Tibial artery (tissue), 4 donors: ENCODE data around the gene PLCXD3.
A peak's percentile ranks its signal among the peaks of the same experiment; 100 is the strongest.

Experiments used
- DNase-seq, 2 donors: peaks; one replicate each; pipeline ENCODE4 v3.0.0-alpha.2; 2019
- H3K27ac ChIP-seq, 2 donors: fragments of 200-600 bp; sonication (generic) in 1 of 2; 1 replicate in 1 of 2; 2 replicates in 1 of 2; pipeline ENCODE4 v1.5.1; 2018 to 2019; ENCODE audit warnings: mild to moderate bottlenecking in 1 of 2
- H3K27me3 ChIP-seq, 2 donors: fragments of 200-600 bp; sonication (generic) in 1 of 2; one replicate each; pipeline versions ENCODE4 v1.5.1 to v1.6.0; 2016 to 2019
- H3K36me3 ChIP-seq, 3 donors: fragments of 200-600 bp; sonication (generic) in 2 of 3; one replicate each; pipeline ENCODE4 v1.5.1; 2016 to 2019; ENCODE audit warnings: mild to moderate bottlenecking in 2 of 3
- H3K4me1 ChIP-seq, 4 donors: fragments of 200-600 bp; sonication (generic) in 2 of 4; 1 replicate in 3 of 4; 2 replicates in 1 of 4; pipeline ENCODE4 v1.5.1; 2016 to 2019
- H3K4me3 ChIP-seq, 2 donors: fragments of 200-600 bp; sonication (generic) in 1 of 2; 1 replicate in 1 of 2; 2 replicates in 1 of 2; pipeline ENCODE4 v1.5.1; 2018 to 2019; ENCODE audit warnings: mild to moderate bottlenecking in 2 of 2
- H3K9me3 ChIP-seq, 3 donors: fragments of 200-600 bp; sonication (generic) in 1 of 3; one replicate each; pipeline ENCODE4 v1.5.1; 2016 to 2019
- intact Hi-C: fragments of 100-400 bp; cut with DNase I; formaldehyde crosslinking; loops from one replicate; pipeline ENCODE4 v1.15.0; 2023; ENCODE audit warnings: low total_unique reads
- TF ChIP-seq, protein P1 (sequence below), 2 experiments: fragments of 200-600 bp in 1 of 2; fragments of 450-650 bp in 1 of 2; IDR thresholded peaks; one replicate each; pipeline ENCODE4 v1.5.1; 2017 to 2019; ENCODE audit warnings: antibody characterized with exemption in 2 of 2, mild to moderate bottlenecking in 1 of 2, moderate library complexity in 1 of 2

The PLCXD3 gene

DNA sequence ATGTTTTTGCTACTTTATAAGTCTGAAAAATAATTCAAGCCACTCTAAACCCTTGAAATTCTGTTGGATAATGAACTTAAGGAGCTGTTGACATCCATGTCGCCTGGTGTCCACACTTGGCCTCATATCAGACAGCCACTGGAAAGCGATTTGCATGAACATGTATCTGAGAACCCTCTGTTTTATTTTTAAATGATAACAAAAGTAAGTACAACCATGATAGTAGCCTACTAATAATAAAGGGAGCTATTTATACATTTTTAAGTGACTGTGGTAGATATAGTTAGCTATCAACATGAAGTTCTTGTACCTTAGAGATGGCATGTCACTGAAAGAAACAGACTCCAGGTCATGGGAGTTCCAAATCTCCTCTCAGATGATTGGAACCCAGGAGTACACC lies 53.3 kb downstream of the PLCXD3 start:
- intact Hi-C loops, result no loop called here
- Histone ChIP-seq H3K9me3 (no peaks in the 10 kb centered on the region), H3K4me3 (no peak overlapping the region), H3K27me3 (no peaks in the 10 kb centered on the region), H3K36me3 (no peaks in the 10 kb centered on the region), H3K27ac (no peak overlapping the region), H3K4me1 (no peaks in the 10 kb centered on the region)
- TF ChIP-seq, protein P1, sequence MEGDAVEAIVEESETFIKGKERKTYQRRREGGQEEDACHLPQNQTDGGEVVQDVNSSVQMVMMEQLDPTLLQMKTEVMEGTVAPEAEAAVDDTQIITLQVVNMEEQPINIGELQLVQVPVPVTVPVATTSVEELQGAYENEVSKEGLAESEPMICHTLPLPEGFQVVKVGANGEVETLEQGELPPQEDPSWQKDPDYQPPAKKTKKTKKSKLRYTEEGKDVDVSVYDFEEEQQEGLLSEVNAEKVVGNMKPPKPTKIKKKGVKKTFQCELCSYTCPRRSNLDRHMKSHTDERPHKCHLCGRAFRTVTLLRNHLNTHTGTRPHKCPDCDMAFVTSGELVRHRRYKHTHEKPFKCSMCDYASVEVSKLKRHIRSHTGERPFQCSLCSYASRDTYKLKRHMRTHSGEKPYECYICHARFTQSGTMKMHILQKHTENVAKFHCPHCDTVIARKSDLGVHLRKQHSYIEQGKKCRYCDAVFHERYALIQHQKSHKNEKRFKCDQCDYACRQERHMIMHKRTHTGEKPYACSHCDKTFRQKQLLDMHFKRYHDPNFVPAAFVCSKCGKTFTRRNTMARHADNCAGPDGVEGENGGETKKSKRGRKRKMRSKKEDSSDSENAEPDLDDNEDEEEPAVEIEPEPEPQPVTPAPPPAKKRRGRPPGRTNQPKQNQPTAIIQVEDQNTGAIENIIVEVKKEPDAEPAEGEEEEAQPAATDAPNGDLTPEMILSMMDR (IDR thresholded peaks at IDR 0.05), result no peak
- no peak for DNase-seq

- TF ChIP-seq, protein P1 (IDR thresholded peaks at IDR 0.05), result no peak
- H3K4me1 ChIP-seq, result no peaks in the 10 kb centered on the region
These were observed 57.9 kb downstream of the PLCXD3 start for GRCh38 chr5:41452506-41452905.

DNA sequence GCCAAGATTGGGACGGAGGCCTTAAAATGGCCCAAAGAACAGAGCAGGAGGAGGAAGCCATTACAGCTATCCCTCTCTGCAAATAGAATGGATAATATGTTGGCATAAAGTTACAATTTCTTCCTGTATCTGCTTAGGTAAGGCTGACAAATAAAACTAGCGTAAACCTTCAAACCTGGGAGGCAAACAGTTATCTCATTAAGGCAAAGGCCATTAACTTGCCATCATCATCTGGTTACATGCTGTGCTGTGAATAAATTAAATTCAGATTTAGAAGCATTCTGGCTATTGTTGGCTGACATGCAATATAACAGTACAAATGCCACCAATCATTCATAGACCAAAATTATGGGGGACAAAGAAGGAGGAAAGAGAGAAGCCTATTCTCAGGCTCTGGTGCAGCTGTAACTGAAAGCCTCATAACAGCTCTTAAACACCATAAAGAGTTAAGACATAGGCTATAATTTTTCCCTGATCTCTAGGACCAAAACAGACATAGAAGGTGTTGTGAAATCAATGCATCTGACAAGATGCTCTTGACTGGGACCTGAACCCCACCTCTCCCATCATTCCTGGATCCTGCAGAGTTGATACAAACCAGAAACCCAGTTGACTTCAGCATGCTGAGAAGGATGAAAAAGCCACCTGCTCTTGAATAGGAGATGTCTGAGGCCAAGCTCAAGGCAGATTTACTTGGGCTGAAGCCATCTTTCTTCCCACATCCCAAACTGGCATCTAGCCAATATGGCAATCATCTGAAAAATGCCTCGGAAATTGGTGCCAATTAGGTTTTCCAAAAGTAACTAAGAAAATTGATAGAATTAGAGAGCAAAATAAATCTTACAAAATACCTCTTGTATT lies 62.5 kb downstream of the PLCXD3 start:
- Histone ChIP-seq H3K27me3 (no peaks in the 10 kb centered on the region), H3K4me3 (no peak overlapping the region), H3K9me3 (no peaks in the 10 kb centered on the region), H3K27ac (no peak overlapping the region), H3K4me1 (peaks cover 0 to 9% (median 0%) of the 10 kb centered on the region in 4 donors), H3K36me3 (no peaks in the 10 kb centered on the region)
- intact Hi-C loops, result no loop called here
- TF ChIP-seq, protein P1 (IDR thresholded peaks at IDR 0.05), result no peak
- no peak for DNase-seq

More at GRCh38 chr5:41452506-41452905, 57.9 kb downstream of the PLCXD3 start:
- H3K4me3 ChIP-seq, result no peak overlapping the region
- no peaks in the 10 kb centered on the region for H3K27me3 ChIP-seq
- H3K27ac ChIP-seq, result no peak overlapping the region
- no peaks in the 10 kb centered on the region for H3K36me3 ChIP-seq
- no peaks in the 10 kb centered on the region for H3K9me3 ChIP-seq
- intact Hi-C loops, result no loop called here
- DNase-seq, result no peak

GRCh38 chr5:41445937-41446563 lies 64.4 kb downstream of the PLCXD3 start:
- H3K4me1 ChIP-seq, result peaks cover 0 to 9% (median 0%) of the 10 kb centered on the region in 4 donors
- TF ChIP-seq, protein P1 (IDR thresholded peaks at IDR 0.05), result no peak
- DNase-seq, result peak in 1 of 2 donors; percentile 55
- H3K36me3 ChIP-seq, result no peaks in the 10 kb centered on the region
- no peak overlapping the region for H3K4me3 ChIP-seq
- H3K27me3 ChIP-seq, result no peaks in the 10 kb centered on the region
- no peaks in the 10 kb centered on the region for H3K9me3 ChIP-seq
- intact Hi-C loops, result no loop called here
- no peak overlapping the region for H3K27ac ChIP-seq

- H3K4me3 ChIP-seq, result no peak overlapping the region
- H3K4me1 ChIP-seq, result no peaks in the 10 kb centered on the region
- TF ChIP-seq, protein P1 (IDR thresholded peaks at IDR 0.05), result no peak
- no peaks in the 10 kb centered on the region for H3K27me3 ChIP-seq
- no peaks in the 10 kb centered on the region for H3K36me3 ChIP-seq
- no peak overlapping the region for H3K27ac ChIP-seq
- H3K9me3 ChIP-seq, result no peaks in the 10 kb centered on the region
- DNase-seq, result no peak
- intact Hi-C loops, result no loop called here
These were observed 75.1 kb downstream of the PLCXD3 start for GRCh38 chr5:41435276-41435675.
